Activated effector memory CD4-positive, alpha-beta T cell treated with Interleukin-2 at 50 U/mL for 16 hours (primary cell): ENCODE results near the gene RPL23.
A peak's percentile ranks its signal among the peaks of the same experiment; 100 is the strongest.

ENCODE experiments used
- DNase-seq: peaks from one replicate; pipeline ENCODE4 v3.0.0-alpha.2; 2020

Gene RPL23

GRCh38 chr17:38853292-38854219, at the start of gene RPL23:
Gene RPL23 (minus strand): TSS chr17:38853721. CDS start chr17:38853710, 11 bp downstream.
- peak; percentile 82 for DNase-seq

GRCh38 chr17:38900978-38901656, 47.6 kb upstream of the RPL23 start:
- no peak for DNase-seq

- no peak for DNase-seq
These were observed 45.9 kb upstream of the RPL23 start for GRCh38 chr17:38899421-38899820.

GRCh38 chr17:38898812-38899348, 45.4 kb upstream of the RPL23 start:
- DNase-seq = peak; percentile 71

GRCh38 chr17:38898291-38898679, 44.8 kb upstream of the RPL23 start:
- no peak for DNase-seq

GRCh38 chr17:38897671-38898290, 44.3 kb upstream of the RPL23 start:
- no peak for DNase-seq

GRCh38 chr17:38897176-38897575, 43.7 kb upstream of the RPL23 start:
- DNase-seq = no peak

- DNase-seq = no peak
These were observed 42.9 kb upstream of the RPL23 start for GRCh38 chr17:38896346-38896954.

- DNase-seq = no peak
These were observed 40.8 kb upstream of the RPL23 start for GRCh38 chr17:38894276-38894675.

GRCh38 chr17:38893607-38894006, 40.1 kb upstream of the RPL23 start:
- DNase-seq = no peak

GRCh38 chr17:38893113-38893512, 39.6 kb upstream of the RPL23 start:
- DNase-seq = no peak

- DNase-seq = no peak
These were observed 39.1 kb upstream of the RPL23 start for GRCh38 chr17:38892620-38893019.

GRCh38 chr17:38892083-38892482, 38.6 kb upstream of the RPL23 start:
- DNase-seq = no peak

- DNase-seq = no peak
These were observed 37.9 kb upstream of the RPL23 start for GRCh38 chr17:38891441-38891840.

- DNase-seq = no peak
These were observed 36.9 kb upstream of the RPL23 start for GRCh38 chr17:38890410-38890746.

- DNase-seq = no peak
These were observed 36.4 kb upstream of the RPL23 start for GRCh38 chr17:38889745-38890409.

GRCh38 chr17:38888842-38889241, 35.3 kb upstream of the RPL23 start:
- no peak for DNase-seq

GRCh38 chr17:38886643-38887010, 33.1 kb upstream of the RPL23 start:
- no peak for DNase-seq

GRCh38 chr17:38885728-38886642, 32.5 kb upstream of the RPL23 start:
- DNase-seq = no peak

GRCh38 chr17:38885044-38885727, 31.7 kb upstream of the RPL23 start:
- DNase-seq = no peak
